MM.1S (cell line): ENCODE results near the gene TCN2.

Experiments
- DNase-seq: peaks from one replicate; pipeline ENCODE4 v3.0.0-alpha.2; 2015
- H2AFZ ChIP-seq: fragments of 300-600 bp; sonication (generic); 2 replicates; pipeline ENCODE4 v1.6.0; 2016; ENCODE audit warnings: antibody characterized with exemption, low read length
- H3F3A ChIP-seq: fragments of 300-600 bp; sonication (generic); 2 replicates; pipeline ENCODE4 v1.6.1; 2016; ENCODE audit warnings: mild to moderate bottlenecking, antibody characterized with exemption, low read length, moderate library complexity, mixed read lengths; ENCODE audit not compliant: insufficient read depth
- H3K27ac ChIP-seq: fragments of 300-600 bp; sonication (generic); 2 replicates; pipeline ENCODE4 v1.5.1; 2016; ENCODE audit warnings: mild to moderate bottlenecking, low read length
- H3K27me3 ChIP-seq: fragments of 300-600 bp; sonication (generic); replicated peaks from 2 replicates; pipeline ENCODE4 v1.6.0; 2016; ENCODE audit warnings: low read length; ENCODE audit not compliant: insufficient read depth
- H3K36me3 ChIP-seq: fragments of 300-600 bp; sonication (generic); replicated peaks from 2 replicates; pipeline ENCODE4 v1.6.1; 2016; ENCODE audit warnings: mild to moderate bottlenecking, low read length, mixed read lengths; ENCODE audit not compliant: insufficient read depth
- H3K4me1 ChIP-seq: fragments of 300-600 bp; sonication (generic); 2 replicates; pipeline ENCODE4 v1.6.1; 2016; ENCODE audit warnings: low read length, mixed read lengths
- H3K4me2 ChIP-seq: fragments of 300-600 bp; sonication (generic); 2 replicates; pipeline ENCODE4 v1.6.0; 2016; ENCODE audit warnings: low read depth, low read length
- H3K4me3 ChIP-seq: fragments of 300-600 bp; sonication (generic); 2 replicates; pipeline ENCODE4 v1.5.1; 2016; ENCODE audit warnings: low read length, mixed read lengths
- H3K79me2 ChIP-seq: fragments of 300-600 bp; sonication (generic); 2 replicates; pipeline ENCODE4 v1.6.1; 2016; ENCODE audit warnings: mixed run types, low read length, mixed read lengths
- H3K9ac ChIP-seq: fragments of 300-600 bp; sonication (generic); 2 replicates; pipeline ENCODE4 v1.6.1; 2016; ENCODE audit warnings: low read length, mixed read lengths
- H3K9me2 ChIP-seq: fragments of 300-600 bp; sonication (generic); replicated peaks from 2 replicates; pipeline ENCODE4 v1.6.1; 2016; ENCODE audit warnings: mild to moderate bottlenecking, low read length, mixed read lengths; ENCODE audit not compliant: insufficient read depth
- H3K9me3 ChIP-seq: fragments of 300-600 bp; sonication (generic); replicated peaks from 2 replicates; pipeline ENCODE4 v1.6.1; 2016; ENCODE audit warnings: mild to moderate bottlenecking, low read length, mixed read lengths; ENCODE audit not compliant: insufficient read depth
- H4K20me1 ChIP-seq: fragments of 300-600 bp; sonication (generic); 2 replicates; pipeline ENCODE4 v1.6.1; 2016; ENCODE audit warnings: mild to moderate bottlenecking, low read length, moderate library complexity, mixed read lengths; ENCODE audit not compliant: insufficient read depth
- CTCF ChIP-seq: fragments of 300-600 bp; sonication (generic); IDR thresholded peaks from 2 replicates; pipeline ENCODE4 v1.5.1; 2016; ENCODE audit warnings: antibody characterized with exemption, low read length, mixed read lengths
- EZH2 ChIP-seq: fragments of 300-600 bp; sonication (generic); optimal IDR thresholded peaks from 2 replicates; pipeline ENCODE3; 2017; ENCODE audit warnings: low read depth, mild to moderate bottlenecking, antibody characterized with exemption, low read length, mixed read lengths
- EZH2phosphoT487 ChIP-seq: fragments of 300-600 bp; sonication (generic); IDR thresholded peaks from 2 replicates; pipeline ENCODE4 v1.6.1; 2018; ENCODE audit warnings: antibody characterized with exemption, low read length

Gene TCN2

GRCh38 chr22:30640361-30640760 lies 33.4 kb downstream of the TCN2 start:
- no peaks in the 10 kb centered on the region for H3K27me3 ChIP-seq
- no peaks in the 10 kb centered on the region for H3K79me2 ChIP-seq
- DNase-seq = no peak
- no peak overlapping the region for H3K4me2 ChIP-seq
- no peak for TF ChIP-seq CTCF
- no peak for TF ChIP-seq EZH2
- no peak for TF ChIP-seq EZH2phosphoT487
- no peak overlapping the region for H3K27ac ChIP-seq
- no peaks in the 10 kb centered on the region for H3K36me3 ChIP-seq
- no peaks in the 10 kb centered on the region for H4K20me1 ChIP-seq
- H3K9me2 ChIP-seq = no peaks in the 10 kb centered on the region
- H3K9me3 ChIP-seq = no peaks in the 10 kb centered on the region
- H2AFZ ChIP-seq = no peak overlapping the region
- peaks cover 7% of the 10 kb centered on the region for H3K4me1 ChIP-seq
- H3F3A ChIP-seq = no peaks in the 10 kb centered on the region
- H3K9ac ChIP-seq = no peak overlapping the region
- no peak overlapping the region for H3K4me3 ChIP-seq

- Histone ChIP-seq H3K4me3 (no peak overlapping the region), H3K4me1 (peaks cover 6% of the 10 kb centered on the region), H3K9me2 (no peaks in the 10 kb centered on the region), H3K9ac (no peak overlapping the region), H3K27me3 (no peaks in the 10 kb centered on the region), H3K36me3 (no peaks in the 10 kb centered on the region), H3K27ac (no peak overlapping the region), H3K79me2 (no peaks in the 10 kb centered on the region), H4K20me1 (no peaks in the 10 kb centered on the region), H3K9me3 (no peaks in the 10 kb centered on the region), H3K4me2 (no peak overlapping the region), H2AFZ (no peak overlapping the region), H3F3A (no peaks in the 10 kb centered on the region)
- no peak for DNase-seq
- TF ChIP-seq EZH2 = no peak
- no peak for TF ChIP-seq CTCF
- TF ChIP-seq EZH2phosphoT487 = no peak
Measured at GRCh38 chr22:30640839-30641430, 34.0 kb downstream of the TCN2 start.

- Histone ChIP-seq H3F3A (no peaks in the 10 kb centered on the region), H3K9me3 (no peaks in the 10 kb centered on the region), H3K4me1 (no peaks in the 10 kb centered on the region), H3K4me3 (no peak overlapping the region), H3K27ac (no peak overlapping the region), H4K20me1 (no peaks in the 10 kb centered on the region), H3K4me2 (no peak overlapping the region), H3K9ac (no peak overlapping the region), H3K79me2 (no peaks in the 10 kb centered on the region), H3K27me3 (no peaks in the 10 kb centered on the region), H3K36me3 (no peaks in the 10 kb centered on the region), H3K9me2 (no peaks in the 10 kb centered on the region), H2AFZ (no peak overlapping the region)
- no peak for TF ChIP-seq EZH2
- no peak for TF ChIP-seq CTCF
- TF ChIP-seq EZH2phosphoT487 = no peak
- DNase-seq = no peak
Measured at GRCh38 chr22:30643055-30643875, 36.3 kb downstream of the TCN2 start.
